Measurements from ENCODE around the gene LHX1.

Gene LHX1

DNA sequence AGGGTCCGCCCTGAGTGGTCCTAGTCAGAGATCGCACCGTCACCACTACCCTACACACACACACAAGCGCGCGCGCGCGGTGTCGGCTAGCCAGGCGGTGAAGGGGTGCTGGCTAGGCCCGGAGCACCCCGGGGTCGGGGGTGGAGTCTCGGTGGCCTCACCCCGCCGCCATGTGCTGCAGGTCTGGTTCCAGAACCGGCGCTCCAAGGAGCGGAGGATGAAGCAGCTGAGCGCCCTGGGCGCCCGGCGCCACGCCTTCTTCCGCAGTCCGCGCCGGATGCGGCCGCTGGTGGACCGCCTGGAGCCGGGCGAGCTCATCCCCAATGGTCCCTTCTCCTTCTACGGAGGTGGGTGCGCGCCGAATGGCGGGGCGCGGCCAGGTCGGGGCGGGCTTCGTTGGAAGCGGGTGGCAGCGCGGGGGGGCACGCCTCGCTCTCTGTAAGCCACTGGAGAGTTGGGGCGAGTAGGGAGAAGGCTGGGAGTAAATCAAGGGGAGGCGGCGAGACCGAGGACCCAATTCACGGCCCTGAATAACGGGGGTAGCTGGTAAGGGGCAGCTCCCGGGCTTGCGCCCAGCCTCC, 4.8 kb downstream of the LHX1 start:
- no peak for DNase-seq (ENCODE audit: extremely low read depth, insufficient read length)
- TF ChIP-seq, protein P1, sequence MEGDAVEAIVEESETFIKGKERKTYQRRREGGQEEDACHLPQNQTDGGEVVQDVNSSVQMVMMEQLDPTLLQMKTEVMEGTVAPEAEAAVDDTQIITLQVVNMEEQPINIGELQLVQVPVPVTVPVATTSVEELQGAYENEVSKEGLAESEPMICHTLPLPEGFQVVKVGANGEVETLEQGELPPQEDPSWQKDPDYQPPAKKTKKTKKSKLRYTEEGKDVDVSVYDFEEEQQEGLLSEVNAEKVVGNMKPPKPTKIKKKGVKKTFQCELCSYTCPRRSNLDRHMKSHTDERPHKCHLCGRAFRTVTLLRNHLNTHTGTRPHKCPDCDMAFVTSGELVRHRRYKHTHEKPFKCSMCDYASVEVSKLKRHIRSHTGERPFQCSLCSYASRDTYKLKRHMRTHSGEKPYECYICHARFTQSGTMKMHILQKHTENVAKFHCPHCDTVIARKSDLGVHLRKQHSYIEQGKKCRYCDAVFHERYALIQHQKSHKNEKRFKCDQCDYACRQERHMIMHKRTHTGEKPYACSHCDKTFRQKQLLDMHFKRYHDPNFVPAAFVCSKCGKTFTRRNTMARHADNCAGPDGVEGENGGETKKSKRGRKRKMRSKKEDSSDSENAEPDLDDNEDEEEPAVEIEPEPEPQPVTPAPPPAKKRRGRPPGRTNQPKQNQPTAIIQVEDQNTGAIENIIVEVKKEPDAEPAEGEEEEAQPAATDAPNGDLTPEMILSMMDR (IDR thresholded peaks at IDR 0.05; ENCODE audit: insufficient read depth, low read length, poor library complexity, severe bottlenecking) = no peak
- Histone ChIP-seq H3K4me3 (replicated peaks; ENCODE audit: low read depth, low read length) (no peak overlapping the region), H3K27me3 (replicated peaks; ENCODE audit: control insufficient read depth, insufficient read depth, low read length) (peaks cover 9% of the 10 kb centered on the region; the same call in 1 of the 2 replicates), H3K36me3 (ENCODE audit: control insufficient read depth, insufficient read depth, low read length) (no peaks in the 10 kb centered on the region)

DNA sequence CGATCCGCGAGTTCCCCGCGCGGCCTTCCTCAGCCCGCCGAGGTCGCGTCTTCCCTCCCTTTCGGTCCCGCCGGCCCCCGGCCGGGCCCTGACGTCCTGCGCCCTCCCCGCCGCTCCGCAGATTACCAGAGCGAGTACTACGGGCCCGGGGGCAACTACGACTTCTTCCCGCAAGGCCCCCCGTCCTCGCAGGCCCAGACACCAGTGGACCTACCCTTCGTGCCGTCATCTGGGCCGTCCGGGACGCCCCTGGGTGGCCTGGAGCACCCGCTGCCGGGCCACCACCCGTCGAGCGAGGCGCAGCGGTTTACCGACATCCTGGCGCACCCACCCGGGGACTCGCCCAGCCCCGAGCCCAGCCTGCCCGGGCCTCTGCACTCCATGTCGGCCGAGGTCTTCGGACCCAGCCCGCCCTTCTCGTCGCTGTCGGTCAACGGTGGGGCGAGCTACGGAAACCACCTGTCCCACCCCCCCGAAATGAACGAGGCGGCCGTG, 5.4 kb downstream of the LHX1 start:
- peaks cover 9% of the 10 kb centered on the region; the same call in 1 of the 2 replicates for H3K27me3 ChIP-seq (replicated peaks; ENCODE audit: control insufficient read depth, insufficient read depth, low read length)
- no peak for DNase-seq (ENCODE audit: extremely low read depth, insufficient read length)
- no peaks in the 10 kb centered on the region for H3K36me3 ChIP-seq (ENCODE audit: control insufficient read depth, insufficient read depth, low read length)
- TF ChIP-seq, protein P1 (IDR thresholded peaks at IDR 0.05; ENCODE audit: insufficient read depth, low read length, poor library complexity, severe bottlenecking) = no peak
- H3K4me3 ChIP-seq (replicated peaks; ENCODE audit: low read depth, low read length) = no peak overlapping the region

GRCh38 chr17:36943250-36944191, 6.2 kb downstream of the LHX1 start:
- H3K27me3 ChIP-seq (replicated peaks; ENCODE audit: control insufficient read depth, insufficient read depth, low read length) = peaks cover 6% of the 10 kb centered on the region; the same call in 1 of the 2 replicates
- no peak for DNase-seq (ENCODE audit: extremely low read depth, insufficient read length)

GRCh38 chr17:36944553-36944952, 7.3 kb downstream of the LHX1 start:
- Histone ChIP-seq H3K4me3 (replicated peaks; ENCODE audit: low read depth, low read length) (no peak overlapping the region), H3K36me3 (ENCODE audit: control insufficient read depth, insufficient read depth, low read length) (no peaks in the 10 kb centered on the region), H3K27me3 (replicated peaks; ENCODE audit: control insufficient read depth, insufficient read depth, low read length) (peaks cover 3% of the 10 kb centered on the region; the same call in 1 of the 2 replicates)
- TF ChIP-seq, protein P1 (IDR thresholded peaks at IDR 0.05; ENCODE audit: insufficient read depth, low read length, poor library complexity, severe bottlenecking) = no peak
- no peak for DNase-seq (ENCODE audit: extremely low read depth, insufficient read length)

More at GRCh38 chr17:36943250-36944191, 6.2 kb downstream of the LHX1 start:
- Histone ChIP-seq H3K4me3 (replicated peaks; ENCODE audit: low read depth, low read length) (no peak overlapping the region), H3K36me3 (ENCODE audit: control insufficient read depth, insufficient read depth, low read length) (no peaks in the 10 kb centered on the region)
- TF ChIP-seq, protein P1 (IDR thresholded peaks at IDR 0.05; ENCODE audit: insufficient read depth, low read length, poor library complexity, severe bottlenecking) = no peak

GRCh38 chr17:36945140-36945539, 7.9 kb downstream of the LHX1 start:
- no peak for DNase-seq (ENCODE audit: extremely low read depth, insufficient read length)
- H3K36me3 ChIP-seq (ENCODE audit: control insufficient read depth, insufficient read depth, low read length) = no peaks in the 10 kb centered on the region
- H3K4me3 ChIP-seq (replicated peaks; ENCODE audit: low read depth, low read length) = no peak overlapping the region
- H3K27me3 ChIP-seq (replicated peaks; ENCODE audit: control insufficient read depth, insufficient read depth, low read length) = peaks cover 3% of the 10 kb centered on the region; the same call in 1 of the 2 replicates
- TF ChIP-seq, protein P1 (IDR thresholded peaks at IDR 0.05; ENCODE audit: insufficient read depth, low read length, poor library complexity, severe bottlenecking) = no peak

Data from GM06990 (cell line).